Smooth muscle cell (in vitro differentiated cells): Measurements from ENCODE around the gene VSIG10L2. TPM values are rescaled to one million over a fixed set of nuclear protein-coding genes. Genes with fewer than 3 reads are reported as not detected.

Experiments used
- DNase-seq: peaks from one replicate; lab custom pipeline; 2025; ENCODE audit not compliant: unreplicated experiment; lab: John Stamatoyannopoulos, UW
- H2AFZ ChIP-seq: fragments of 200-600 bp; sonication (generic); 2 replicates; pipeline ENCODE4 v1.6.0; 2016; ENCODE audit warnings: antibody characterized with exemption, low read depth, mild to moderate bottlenecking
- H3F3A ChIP-seq: fragments of 200-600 bp; sonication (generic); 2 replicates; pipeline ENCODE4 v1.6.0; 2017; ENCODE audit warnings: antibody characterized with exemption, low read depth
- H3K27ac ChIP-seq: fragments of 200-600 bp; sonication (generic); 2 replicates; pipeline ENCODE4 v1.5.1; 2016; ENCODE audit warnings: low read depth, mild to moderate bottlenecking
- H3K27me3 ChIP-seq: fragments of 200-600 bp; sonication (generic); 2 replicates; pipeline ENCODE4 v1.6.1; 2016; ENCODE audit warnings: low read depth, mild to moderate bottlenecking
- H3K36me3 ChIP-seq: fragments of 200-600 bp; sonication (generic); 2 replicates; pipeline ENCODE4 v1.5.1; 2016; ENCODE audit warnings: low read depth
- H3K4me1 ChIP-seq: fragments of 200-600 bp; sonication (generic); 2 replicates; pipeline ENCODE4 v1.5.1; 2016; ENCODE audit warnings: low read depth
- H3K4me2 ChIP-seq: fragments of 200-600 bp; sonication (generic); 2 replicates; pipeline ENCODE4 v1.6.0; 2016; ENCODE audit warnings: mild to moderate bottlenecking
- H3K4me3 ChIP-seq: fragments of 200-600 bp; sonication (generic); 2 replicates; pipeline ENCODE4 v1.5.1; 2016; ENCODE audit warnings: mild to moderate bottlenecking
- H3K79me2 ChIP-seq: fragments of 200-600 bp; sonication (generic); 2 replicates; pipeline ENCODE4 v1.6.0; 2016; ENCODE audit warnings: low read depth, mild to moderate bottlenecking
- H3K9ac ChIP-seq: fragments of 200-600 bp; sonication (generic); 2 replicates; pipeline ENCODE4 v1.6.0; 2016; ENCODE audit warnings: low read depth
- H3K9me3 ChIP-seq: fragments of 200-600 bp; sonication (generic); replicated peaks from 2 replicates; pipeline ENCODE4 v1.5.1; 2016; ENCODE audit warnings: low read depth
- H4K20me1 ChIP-seq: fragments of 200-600 bp; sonication (generic); 2 replicates; pipeline ENCODE4 v1.6.0; 2016; ENCODE audit warnings: low read depth
- WGBS: methylation state at CpG from one replicate; pipeline ENCODE4 v1.1.7; 2016; ENCODE audit warnings: low lambda C conversion rate; 5-methylcytosine and 5-hydroxymethylcytosine counted together
- polyA plus RNA-seq: library from polyadenylated mRNA; unstranded; fragments of >200 nt; fragmentation: Nextera tagmentation; extraction: Ambion mirVana; gene quantifications from 2 replicates; pipeline ENCODE4 v1.2.1, GENCODE V29; 2016
- total RNA-seq: library from RNA; depleted of rRNA; stranded (reverse); fragments of >200 nt; gene quantifications from 2 replicates; pipeline ENCODE4 v1.2.3, GENCODE V29; 2014
- TF ChIP-seq, protein P1 (sequence below): fragments of 200-600 bp; sonication (generic); IDR thresholded peaks from 2 replicates; pipeline ENCODE4 v1.5.1; 2017; ENCODE audit warnings: borderline replicate concordance, mild to moderate bottlenecking, antibody characterized with exemption; ENCODE audit not compliant: insufficient read depth, poor library complexity, severe bottlenecking

Gene VSIG10L2
- total and polyA plus RNA-seq, 2 experiments from 2014 or later: not detected

DNA sequence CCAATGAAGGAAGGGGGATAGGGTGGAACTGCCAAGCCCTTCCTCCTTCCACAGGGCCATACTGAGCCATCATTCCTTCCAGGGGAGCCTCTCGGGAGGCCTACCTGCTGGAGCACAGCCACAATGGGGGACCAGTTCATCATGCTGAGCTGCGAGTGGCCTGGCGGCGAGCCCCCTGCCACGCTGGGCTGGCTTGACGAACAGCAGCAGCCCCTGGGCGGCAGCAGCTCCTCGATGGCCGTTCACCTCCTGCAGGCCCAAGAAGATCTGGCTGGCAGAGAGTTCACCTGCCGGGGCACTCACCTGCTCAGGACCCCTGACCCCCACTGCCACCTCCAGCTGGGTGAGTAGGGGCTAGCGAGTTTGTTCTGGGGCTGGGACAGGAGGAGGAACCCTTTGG, 5.9 kb downstream of the VSIG10L2 start:
- Histone ChIP-seq H3K27me3 (no peaks in the 10 kb centered on the region), H3K9me3 (no peaks in the 10 kb centered on the region), H3K4me1 (no peaks in the 10 kb centered on the region), H3K36me3 (no peaks in the 10 kb centered on the region), H3K9ac (no peak overlapping the region), H3K27ac (no peak overlapping the region), H3K4me2 (no peak overlapping the region), H3K4me3 (no peak overlapping the region), H4K20me1 (no peaks in the 10 kb centered on the region), H3F3A (no peaks in the 10 kb centered on the region), H3K79me2 (no peaks in the 10 kb centered on the region), H2AFZ (no peak overlapping the region)
- 82% methylated on average over 11 of the region's 11 CpGs for WGBS
- TF ChIP-seq, protein P1, sequence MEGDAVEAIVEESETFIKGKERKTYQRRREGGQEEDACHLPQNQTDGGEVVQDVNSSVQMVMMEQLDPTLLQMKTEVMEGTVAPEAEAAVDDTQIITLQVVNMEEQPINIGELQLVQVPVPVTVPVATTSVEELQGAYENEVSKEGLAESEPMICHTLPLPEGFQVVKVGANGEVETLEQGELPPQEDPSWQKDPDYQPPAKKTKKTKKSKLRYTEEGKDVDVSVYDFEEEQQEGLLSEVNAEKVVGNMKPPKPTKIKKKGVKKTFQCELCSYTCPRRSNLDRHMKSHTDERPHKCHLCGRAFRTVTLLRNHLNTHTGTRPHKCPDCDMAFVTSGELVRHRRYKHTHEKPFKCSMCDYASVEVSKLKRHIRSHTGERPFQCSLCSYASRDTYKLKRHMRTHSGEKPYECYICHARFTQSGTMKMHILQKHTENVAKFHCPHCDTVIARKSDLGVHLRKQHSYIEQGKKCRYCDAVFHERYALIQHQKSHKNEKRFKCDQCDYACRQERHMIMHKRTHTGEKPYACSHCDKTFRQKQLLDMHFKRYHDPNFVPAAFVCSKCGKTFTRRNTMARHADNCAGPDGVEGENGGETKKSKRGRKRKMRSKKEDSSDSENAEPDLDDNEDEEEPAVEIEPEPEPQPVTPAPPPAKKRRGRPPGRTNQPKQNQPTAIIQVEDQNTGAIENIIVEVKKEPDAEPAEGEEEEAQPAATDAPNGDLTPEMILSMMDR: no peak
- no peak for DNase-seq

DNA sequence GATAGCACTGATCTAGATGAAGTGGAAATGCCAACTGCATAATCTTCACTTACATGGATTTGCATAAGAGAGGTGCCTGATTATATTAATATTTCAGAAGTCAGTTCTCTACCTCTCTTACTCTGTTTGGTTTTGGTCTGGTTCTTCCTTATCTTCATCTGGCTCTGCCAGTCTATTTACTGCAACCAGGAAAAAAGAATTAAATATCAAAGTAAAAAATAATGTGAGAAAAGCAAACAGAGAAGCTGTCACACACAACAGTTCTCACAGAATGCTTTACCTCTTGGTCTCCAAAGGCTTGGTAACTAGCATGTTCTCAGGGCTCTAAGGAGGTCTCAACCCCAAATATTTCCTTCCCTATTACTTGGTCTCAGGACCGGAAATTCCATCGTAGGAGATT, 6.7 kb downstream of the VSIG10L2 start:
- Histone ChIP-seq H3K79me2 (no peaks in the 10 kb centered on the region), H3K4me1 (no peaks in the 10 kb centered on the region), H3F3A (no peaks in the 10 kb centered on the region), H3K4me2 (no peak overlapping the region), H3K9me3 (no peaks in the 10 kb centered on the region), H3K36me3 (no peaks in the 10 kb centered on the region), H4K20me1 (no peaks in the 10 kb centered on the region), H3K27ac (no peak overlapping the region), H3K27me3 (no peaks in the 10 kb centered on the region), H3K9ac (no peak overlapping the region), H3K4me3 (no peak overlapping the region), H2AFZ (no peak overlapping the region)
- DNase-seq: no peak
- 98% methylated on average over 2 of the region's 2 CpGs for WGBS
- TF ChIP-seq, protein P1: no peak

GRCh38 chr11:125952973-125953372, 7.1 kb downstream of the VSIG10L2 start:
- Histone ChIP-seq H4K20me1 (no peaks in the 10 kb centered on the region), H2AFZ (no peak overlapping the region), H3K9ac (no peak overlapping the region), H3K79me2 (no peaks in the 10 kb centered on the region), H3K4me2 (no peak overlapping the region), H3K27me3 (no peaks in the 10 kb centered on the region), H3K27ac (no peak overlapping the region), H3K4me3 (no peak overlapping the region), H3K36me3 (no peaks in the 10 kb centered on the region), H3K4me1 (no peaks in the 10 kb centered on the region), H3F3A (no peaks in the 10 kb centered on the region), H3K9me3 (no peaks in the 10 kb centered on the region)
- DNase-seq: no peak
- TF ChIP-seq, protein P1: no peak
- WGBS: 93% methylated on average over 7 of the region's 7 CpGs

GRCh38 chr11:125953401-125953935, 7.6 kb downstream of the VSIG10L2 start:
- TF ChIP-seq, protein P1: no peak
- no peak overlapping the region for H3K27ac ChIP-seq
- H4K20me1 ChIP-seq: no peaks in the 10 kb centered on the region
- no peak overlapping the region for H2AFZ ChIP-seq
- no peaks in the 10 kb centered on the region for H3K79me2 ChIP-seq
- H3F3A ChIP-seq: no peaks in the 10 kb centered on the region
- no peak for DNase-seq
- WGBS: 93% methylated on average over 18 of the region's 20 CpGs
- no peak overlapping the region for H3K9ac ChIP-seq
- H3K4me1 ChIP-seq: no peaks in the 10 kb centered on the region
- H3K9me3 ChIP-seq: no peaks in the 10 kb centered on the region
- H3K4me3 ChIP-seq: no peak overlapping the region
- no peaks in the 10 kb centered on the region for H3K27me3 ChIP-seq
- no peak overlapping the region for H3K4me2 ChIP-seq
- H3K36me3 ChIP-seq: no peaks in the 10 kb centered on the region
